T-cell (primary cell): Measurements from ENCODE around the gene SPON1. TPM values are rescaled to one million over a fixed set of nuclear protein-coding genes. Genes with fewer than 3 reads are reported as not detected.
"Not testable (repeated sequence)": the region's sequence is repeated elsewhere in the genome, so short reads cannot be mapped to it uniquely, and the experiment has no call there.

Experiments
- ATAC-seq, 4 experiments: fragments of 200-7000 bp in 3 of 4; fragments of 150-1000 bp in 1 of 4; cut with Tn5 transposase; replicated peaks in 1 of 4; 1 replicate in 3 of 4; 2 replicates in 1 of 4; pipeline ENCODE4 v1.10.0; 2021; ENCODE audit warnings: moderate library complexity in 3 of 4, mild to moderate bottlenecking in 2 of 4, moderate number of reproducible peaks in 1 of 4
- CTCF ChIA-PET, 2 donors: fragments of 300-600 bp; sonication (Branson Sonifier 250); formaldehyde crosslinking; loops; one replicate each; lab custom pipeline; 2022; ENCODE audit warnings: antibody characterized with exemption in 2 of 2; lab: Charles Lee
- POLR2A ChIA-PET, 2 donors: fragments of 300-600 bp; sonication (Branson Sonifier 250); formaldehyde crosslinking; loops; one replicate each; lab custom pipeline; 2022; ENCODE audit warnings: antibody characterized with exemption in 2 of 2; lab: Charles Lee
- DNase-seq, 35 experiments: peaks; one replicate each; pipeline versions ENCODE4 v3.0.0 to v3.0.0-alpha.2; 2013 to 2023
- H3K27ac ChIP-seq: one replicate; pipeline ENCODE4 v1.5.1; 2013; ENCODE audit warnings: low read length
- H3K27me3 ChIP-seq, 2 experiments: replicated peaks in 1 of 2; 1 replicate in 1 of 2; 2 replicates in 1 of 2; pipeline versions ENCODE4 v1.6.1 to v1.7.0; 2013; ENCODE audit warnings: low read length in 1 of 2, mixed read lengths in 1 of 2; ENCODE audit not compliant: control insufficient read depth in 2 of 2, insufficient read depth in 2 of 2; ENCODE audit errors: extremely low read depth in 1 of 2
- H3K36me3 ChIP-seq, 2 donors: 1 replicate in 1 of 2; 2 replicates in 1 of 2; pipeline versions ENCODE4 v1.6.1 to v1.7.0; 2013; ENCODE audit warnings: low read length in 1 of 2; ENCODE audit not compliant: control insufficient read depth in 2 of 2, insufficient read depth in 1 of 2; ENCODE audit errors: extremely low read depth in 1 of 2
- H3K4me1 ChIP-seq, 2 experiments: 1 replicate in 1 of 2; 2 replicates in 1 of 2; pipeline versions ENCODE4 v1.6.1 to v1.7.0; 2013; ENCODE audit warnings: low read length in 2 of 2, mixed read lengths in 1 of 2; ENCODE audit not compliant: insufficient read depth in 2 of 2, control insufficient read depth in 1 of 2; ENCODE audit errors: extremely low read depth in 1 of 2
- H3K4me3 ChIP-seq, 2 donors: 1 replicate in 1 of 2; 2 replicates in 1 of 2; pipeline versions ENCODE4 v1.5.1 to v1.7.0; 2013; ENCODE audit warnings: mild to moderate bottlenecking in 2 of 2, low read length in 1 of 2, moderate library complexity in 1 of 2; ENCODE audit not compliant: control insufficient read depth in 1 of 2; ENCODE audit errors: extremely low read depth in 1 of 2
- H3K9me3 ChIP-seq: 2 replicates; pipeline ENCODE4 v1.7.0; 2013
- H3K27ac Mint-ChIP-seq, 2 donors: one replicate each; pipeline ENCODE4 v1.8.0; 2020 to 2021; ENCODE audit warnings: mild to moderate bottlenecking in 2 of 2, mixed read lengths in 2 of 2
- H3K27me3 Mint-ChIP-seq, 2 donors: one replicate each; pipeline ENCODE4 v1.8.0; 2021 to 2022; ENCODE audit warnings: mixed read lengths in 2 of 2
- H3K36me3 Mint-ChIP-seq: one replicate; pipeline ENCODE4 v1.8.0; 2021; ENCODE audit warnings: mixed read lengths
- H3K4me1 Mint-ChIP-seq, 3 donors: one replicate each; pipeline ENCODE4 v1.8.0; 2020 to 2022; ENCODE audit warnings: mixed read lengths in 3 of 3, mild to moderate bottlenecking in 1 of 3
- H3K4me3 Mint-ChIP-seq, 3 donors: one replicate each; pipeline ENCODE4 v1.8.0; 2020 to 2022; ENCODE audit warnings: mild to moderate bottlenecking in 3 of 3, mixed read lengths in 3 of 3, moderate library complexity in 3 of 3
- H3K9me3 Mint-ChIP-seq, 3 donors: one replicate each; pipeline ENCODE4 v1.8.0; 2020 to 2022; ENCODE audit warnings: mixed read lengths in 3 of 3
- WGBS: methylation state at CpG from one replicate; pipeline ENCODE4 v1.1.5; 2013; ENCODE audit warnings: missing lambda C conversion rate; ENCODE audit not compliant: insufficient coverage; 5-methylcytosine and 5-hydroxymethylcytosine counted together
- total RNA-seq, 35 experiments: library from RNA in 6 of 35; stranded (reverse) in 6 of 35; fragments of 120-200 nt in 1 of 35; gene quantifications; one replicate each; pipeline versions ENCODE4 v1.2.1 to v1.2.4 and lab custom pipeline; 2013 to 2026

The SPON1 gene
- total RNA-seq, 5 donors from 2014 or later (not counting 1 experiment from before 2014, with no cell fraction given) = 1.0 to 38.2 (median 28.8) TPM

- no peaks in the 10 kb centered on the region for H3K36me3 Mint-ChIP-seq
- no peak overlapping the region for H3K27ac Mint-ChIP-seq
- H3K4me1 Mint-ChIP-seq = no peaks in the 10 kb centered on the region
- H3K4me3 ChIP-seq = no peak overlapping the region
- H3K4me3 Mint-ChIP-seq = no peak overlapping the region
- peaks cover 0 to 10% of the 10 kb centered on the region in 2 experiments for H3K27me3 ChIP-seq
- no peak overlapping the region for H3K27ac ChIP-seq
- ATAC-seq = no peak
- DNase-seq = no peak
- ChIA-PET POLR2A (interaction anchor here in 1 of 2 donors (0.6 kb wide), 1 partner anchor 10 kb away, joined by 3 read pairs; no protein-coding TSS in a partner anchor), CTCF (no interaction called here)
- WGBS = no CpG with 5 or more reads among the region's 6 CpGs
- no peaks in the 10 kb centered on the region for H3K36me3 ChIP-seq
- H3K4me1 ChIP-seq = no peaks in the 10 kb centered on the region
- H3K27me3 Mint-ChIP-seq = peaks cover 7 to 10% of the 10 kb centered on the region in 2 donors
- no peaks in the 10 kb centered on the region for H3K9me3 Mint-ChIP-seq
- H3K9me3 ChIP-seq = no peaks in the 10 kb centered on the region
Measured at GRCh38 chr11:14026961-14027360, 64.4 kb downstream of the SPON1 start.

DNA sequence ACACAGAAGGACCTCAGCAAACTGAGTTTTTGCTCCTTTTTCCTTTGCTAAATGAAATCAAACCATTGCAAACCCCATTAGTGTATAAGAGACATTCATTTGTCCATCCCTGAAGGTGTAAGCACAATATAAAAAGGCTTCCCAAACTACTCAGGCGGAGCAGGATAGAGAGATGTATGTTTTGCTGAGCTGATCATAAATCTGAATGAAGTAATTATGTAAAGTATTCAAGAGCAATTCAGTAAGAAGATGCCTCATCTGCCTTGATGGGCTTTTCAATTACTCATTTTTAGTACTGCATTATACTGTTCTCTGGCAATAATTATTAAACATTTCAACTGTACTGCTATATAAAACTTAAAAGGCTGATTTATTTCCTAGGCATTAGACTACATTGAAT is 65.0 kb downstream of the SPON1 start:
- DNase-seq (no peak), ATAC-seq (no peak)
- peaks cover 7 to 10% of the 10 kb centered on the region in 2 donors for H3K27me3 Mint-ChIP-seq
- ChIA-PET POLR2A (interaction anchor here (0.5 to 0.6 kb wide), 3 partner anchors 11 to 317 kb away, joined by 3 to 8 read pairs (median 6); no protein-coding TSS in a partner anchor), CTCF (no interaction called here)
- no peak overlapping the region for H3K4me3 Mint-ChIP-seq
- H3K9me3 ChIP-seq = no peaks in the 10 kb centered on the region
- H3K4me3 ChIP-seq = no peak overlapping the region
- no peaks in the 10 kb centered on the region for H3K4me1 Mint-ChIP-seq
- H3K9me3 Mint-ChIP-seq = no peaks in the 10 kb centered on the region
- no peak overlapping the region for H3K27ac ChIP-seq
- H3K36me3 ChIP-seq = no peaks in the 10 kb centered on the region
- no CpG with 5 or more reads among the region's 1 CpG for WGBS
- peaks cover 0 to 10% of the 10 kb centered on the region in 2 experiments for H3K27me3 ChIP-seq
- no peak overlapping the region for H3K27ac Mint-ChIP-seq
- H3K4me1 ChIP-seq = no peaks in the 10 kb centered on the region
- no peaks in the 10 kb centered on the region for H3K36me3 Mint-ChIP-seq

DNA sequence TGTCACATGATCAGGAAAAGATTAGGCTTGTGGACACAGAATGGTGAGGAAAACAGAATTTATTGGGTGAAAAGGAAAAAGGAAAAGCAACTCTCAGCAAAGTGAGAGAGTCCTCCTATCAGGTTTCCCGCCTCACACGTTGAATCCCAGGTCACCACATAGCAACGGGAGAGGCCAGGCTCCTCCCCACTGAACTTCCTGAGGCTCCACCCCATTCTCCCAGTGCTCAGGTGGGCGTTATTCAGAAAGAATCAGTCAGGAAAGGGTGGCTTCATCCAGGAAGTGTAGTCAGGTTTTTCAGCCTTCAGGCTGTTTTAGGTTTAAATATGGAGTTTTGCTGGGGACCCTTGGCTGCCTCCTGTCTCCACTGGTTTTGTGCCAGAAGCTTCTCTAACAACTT is 66.9 kb downstream of the SPON1 start:
- DNase-seq (no peak), ATAC-seq (no peak)
- Mint-ChIP-seq H3K9me3 (no peaks in the 10 kb centered on the region), H3K4me1 (no peaks in the 10 kb centered on the region), H3K27ac (no peak overlapping the region), H3K4me3 (no peak overlapping the region), H3K36me3 (no peaks in the 10 kb centered on the region), H3K27me3 (peaks cover 3 to 7% of the 10 kb centered on the region in 2 donors)
- Histone ChIP-seq H3K9me3 (no peaks in the 10 kb centered on the region), H3K27me3 (peaks cover 0 to 7% of the 10 kb centered on the region in 2 experiments), H3K36me3 (no peaks in the 10 kb centered on the region), H3K4me1 (no peaks in the 10 kb centered on the region), H3K27ac (no peak overlapping the region), H3K4me3 (no peak overlapping the region)
- ChIA-PET CTCF (no interaction called here), POLR2A (no interaction called here)
- WGBS = 62% methylated on average over 3 of the region's 4 CpGs

GRCh38 chr11:14029971-14030920 is 67.7 kb downstream of the SPON1 start:
- H3K27ac ChIP-seq = no peak overlapping the region
- Mint-ChIP-seq H3K4me1 (no peaks in the 10 kb centered on the region), H3K4me3 (no peak overlapping the region), H3K27ac (no peak overlapping the region), H3K9me3 (no peaks in the 10 kb centered on the region), H3K27me3 (peaks cover 3 to 7% of the 10 kb centered on the region in 2 donors), H3K36me3 (no peaks in the 10 kb centered on the region)
- H3K27me3 ChIP-seq = peaks cover 0 to 5% of the 10 kb centered on the region in 2 experiments
- H3K4me1 ChIP-seq = no peaks in the 10 kb centered on the region
- ChIA-PET POLR2A (no interaction called here), CTCF (no interaction called here)
- ATAC-seq = no peak
- DNase-seq = no peak
- no peaks in the 10 kb centered on the region for H3K36me3 ChIP-seq
- 91% methylated on average over 6 of the region's 13 CpGs for WGBS
- H3K9me3 ChIP-seq = no peaks in the 10 kb centered on the region
- no peak overlapping the region for H3K4me3 ChIP-seq

DNA sequence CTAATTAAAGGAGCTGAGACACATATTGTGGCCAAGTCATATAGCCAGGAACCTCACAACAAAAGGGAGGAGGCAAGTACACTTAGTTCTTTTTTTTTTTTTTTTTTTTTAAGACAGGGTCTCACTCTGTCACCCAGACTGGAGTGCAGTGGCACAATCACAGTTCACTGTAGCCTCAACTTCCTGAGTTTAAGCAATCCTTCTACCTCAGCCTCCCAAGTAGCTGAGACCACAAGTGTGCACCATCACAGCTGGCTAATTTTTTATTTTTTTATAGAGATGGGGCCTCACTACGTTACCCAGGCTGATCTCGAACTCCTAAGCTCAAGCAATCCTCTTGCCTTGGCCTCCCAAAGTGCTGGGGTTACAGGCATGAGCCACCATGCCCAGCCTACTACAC is 73.0 kb downstream of the SPON1 start:
- POLR2A ChIA-PET = interaction anchor here in 1 of 2 donors (1.5 kb wide), 1 partner anchor 17 kb away, joined by 3 read pairs; no protein-coding TSS in a partner anchor
- CTCF ChIA-PET = interaction anchor here (0.7 kb wide), 2 partner anchors 16 to 52 kb away, joined by 7 to 13 read pairs; no protein-coding TSS in a partner anchor
- not testable (repeated sequence) for H3K27me3 ChIP-seq, H3K36me3 Mint-ChIP-seq, H3K4me3 ChIP-seq, DNase-seq, H3K27ac Mint-ChIP-seq, H3K9me3 ChIP-seq, H3K27me3 Mint-ChIP-seq, H3K27ac ChIP-seq, H3K9me3 Mint-ChIP-seq, H3K4me3 Mint-ChIP-seq, H3K36me3 ChIP-seq, ATAC-seq, H3K4me1 Mint-ChIP-seq, H3K4me1 ChIP-seq
- whole genome bisulfite sequencing = no CpG with 5 or more reads among the region's 2 CpGs

- Mint-ChIP-seq H3K4me3 (no peak overlapping the region), H3K9me3 (no peaks in the 10 kb centered on the region)
- ATAC-seq = no peak
Measured at GRCh38 chr11:14036469-14036868, 73.9 kb downstream of the SPON1 start.

More at GRCh38 chr11:14036469-14036868, 73.9 kb downstream of the SPON1 start:
- ChIA-PET CTCF (no interaction called here), POLR2A (interaction anchor here in 1 of 2 donors (0.5 kb wide), 1 partner anchor 1393 kb away, joined by 5 read pairs; no protein-coding TSS in a partner anchor)
- no peak for DNase-seq
- Mint-ChIP-seq H3K4me1 (no peaks in the 10 kb centered on the region), H3K27ac (no peak overlapping the region), H3K27me3 (peaks cover 0 to 4% of the 10 kb centered on the region in 2 donors), H3K36me3 (no peaks in the 10 kb centered on the region)
- Histone ChIP-seq H3K27me3 (peaks cover 0 to 2% of the 10 kb centered on the region in 2 experiments), H3K27ac (no peak overlapping the region), H3K4me3 (no peak overlapping the region), H3K4me1 (no peaks in the 10 kb centered on the region), H3K36me3 (no peaks in the 10 kb centered on the region), H3K9me3 (no peaks in the 10 kb centered on the region)
- 75% methylated on average over 2 of the region's 3 CpGs for WGBS
